HG03439 (cell line): ENCODE measurements around the gene FGFRL1.
"Not testable (repeated sequence)": the region's sequence is repeated elsewhere in the genome, so short reads cannot be mapped to it uniquely, and the experiment has no call there.

Source experiments
- ATAC-seq: cut with Tn5 transposase; IDR thresholded peaks from one replicate; pipeline ENCODE4 v1.9.1; 2021; ENCODE audit warnings: mild to moderate bottlenecking, moderate library complexity; ENCODE audit not compliant: unreplicated experiment

Gene FGFRL1

DNA sequence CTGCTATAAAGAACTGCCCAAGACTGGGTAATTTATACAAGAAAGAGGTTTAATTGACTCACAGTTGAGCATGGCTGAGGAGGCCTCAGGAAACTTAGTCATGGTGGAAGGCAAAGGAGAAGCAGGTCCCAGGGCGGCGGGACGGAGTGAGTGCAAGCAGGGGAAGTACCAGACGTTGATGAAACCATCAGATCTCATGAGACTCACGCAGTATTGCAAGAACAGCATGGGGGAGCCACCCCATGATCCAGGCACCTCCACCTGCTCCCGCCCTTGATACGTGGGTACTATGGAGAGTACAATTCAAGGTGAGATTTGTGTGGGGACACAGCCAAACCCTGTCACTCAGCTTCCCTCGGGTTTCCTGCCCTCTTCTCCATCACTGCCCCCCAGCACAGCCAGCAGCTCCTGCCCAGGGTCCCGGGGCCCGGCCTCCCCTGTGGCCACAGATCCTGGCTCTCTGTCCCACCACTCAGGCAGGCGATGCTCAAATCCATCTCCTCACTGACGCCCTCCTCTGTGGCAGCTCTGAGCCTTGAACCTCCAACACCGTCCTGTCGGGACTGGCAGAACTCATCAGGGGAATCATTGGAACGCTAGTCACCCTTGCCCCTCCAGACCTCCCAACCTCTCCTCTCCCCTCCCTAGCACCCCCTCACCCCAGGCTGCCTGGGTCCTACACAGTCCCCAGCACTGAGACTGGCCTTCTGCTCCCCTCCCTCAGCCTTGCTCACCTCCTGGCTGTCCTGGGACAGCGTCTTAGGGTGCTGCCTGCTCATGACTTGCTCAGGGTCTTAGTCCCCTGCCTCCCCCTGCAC is 37.6 kb downstream of the FGFRL1 start:
- no peak for ATAC-seq

DNA sequence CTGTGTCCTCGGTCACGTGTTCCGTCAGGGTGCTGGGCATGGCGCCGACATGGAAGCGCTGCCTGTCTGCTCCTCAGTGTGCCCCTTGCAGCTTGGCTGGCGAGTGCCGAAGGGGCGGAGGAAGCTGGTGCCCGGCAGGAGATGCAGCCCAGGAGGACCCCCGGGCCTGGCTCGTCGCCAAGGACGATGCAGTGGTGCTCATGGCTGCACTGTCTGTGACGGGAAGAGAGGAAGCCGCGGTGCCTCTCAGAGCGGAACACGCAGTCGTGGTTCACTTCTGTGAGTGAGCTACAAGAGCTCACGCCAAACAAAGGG is 38.1 kb downstream of the FGFRL1 start:
- no peak for ATAC-seq

GRCh38 chr4:1050486-1051213 is 39.2 kb downstream of the FGFRL1 start:
- ATAC-seq: no peak

GRCh38 chr4:1051472-1051871 is 40.0 kb downstream of the FGFRL1 start:
- ATAC-seq: no peak

DNA sequence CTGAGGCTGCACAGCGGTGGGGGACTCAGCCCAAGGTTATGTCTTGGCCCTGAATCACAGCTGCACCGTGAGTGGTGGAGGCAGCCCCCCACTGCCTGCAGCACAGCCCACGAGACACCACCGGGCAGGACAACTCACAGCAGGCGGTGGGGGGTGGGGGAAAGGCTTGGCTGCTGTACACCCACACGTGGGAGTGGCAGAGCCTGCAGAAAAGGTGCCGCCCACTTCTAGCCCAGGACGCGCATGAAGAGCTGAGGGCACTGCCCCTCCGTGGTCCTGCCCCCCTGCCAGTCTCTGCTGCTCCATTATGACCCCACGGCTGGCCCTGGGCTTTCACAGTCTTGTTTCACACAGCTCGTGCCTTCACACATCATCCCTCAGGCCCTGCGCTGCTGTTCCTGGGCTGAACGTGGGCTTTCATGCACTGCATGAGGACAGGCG is 40.8 kb downstream of the FGFRL1 start:
- ATAC-seq: no peak

DNA sequence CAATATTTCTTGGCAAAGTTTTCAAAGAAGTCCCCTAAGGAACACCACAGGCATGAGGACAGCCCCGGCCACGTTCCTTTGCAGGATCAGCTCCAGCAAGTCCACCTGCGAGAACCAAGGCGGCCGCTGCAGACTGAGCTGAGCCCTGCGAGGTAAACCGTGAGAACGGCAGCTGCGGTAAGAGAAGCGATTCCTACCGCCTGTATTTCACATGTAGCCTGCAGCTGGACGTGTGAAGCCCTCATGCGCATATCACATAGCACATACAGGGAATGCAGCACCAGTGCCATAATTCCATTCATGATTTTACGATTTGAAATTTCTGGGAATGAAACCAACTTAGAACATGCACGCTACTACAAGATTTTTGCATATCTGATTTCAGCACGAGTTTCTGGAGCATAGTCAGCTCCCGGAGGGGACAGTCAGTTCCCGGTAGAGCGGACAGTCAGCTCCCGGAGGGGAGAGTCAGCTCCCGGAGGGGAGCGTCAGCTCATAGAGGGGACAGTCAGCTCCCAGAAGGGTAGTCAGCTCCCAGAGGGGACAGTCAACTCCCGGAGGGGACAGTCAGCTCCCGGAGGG is 41.7 kb downstream of the FGFRL1 start:
- no peak for ATAC-seq

GRCh38 chr4:1053891-1054290 is 42.5 kb downstream of the FGFRL1 start:
- ATAC-seq: not testable (repeated sequence)

DNA sequence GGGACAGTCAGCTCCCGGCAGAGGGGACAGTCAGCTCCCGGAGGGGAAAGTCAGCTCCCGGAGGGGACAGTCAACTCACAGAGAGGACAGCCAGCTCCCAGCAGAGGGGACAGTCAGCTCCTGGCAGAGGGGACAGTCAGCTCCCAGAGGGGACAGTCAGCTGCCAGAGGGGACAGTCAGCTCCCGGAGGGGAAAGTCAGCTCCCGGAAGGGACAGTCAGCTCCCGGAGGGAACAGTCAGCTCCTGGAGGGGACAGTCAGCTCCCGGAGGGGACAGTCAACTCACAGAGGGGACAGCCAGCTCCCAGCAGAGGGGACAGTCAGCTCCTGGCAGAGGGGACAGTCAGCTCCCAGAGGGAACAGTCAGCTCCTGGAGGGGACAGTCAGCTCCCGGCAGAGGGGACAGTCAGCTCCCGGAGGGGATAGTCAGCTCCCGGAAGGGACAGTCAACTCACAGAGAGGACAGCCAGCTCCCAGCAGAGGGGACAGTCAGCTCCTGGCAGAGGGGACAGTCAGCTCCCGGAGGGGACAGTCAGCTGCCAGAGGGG is 43.3 kb downstream of the FGFRL1 start:
- ATAC-seq: not testable (repeated sequence)

GRCh38 chr4:1055243-1055701 is 43.8 kb downstream of the FGFRL1 start:
- ATAC-seq: not testable (repeated sequence)

- ATAC-seq: no peak
Observed at GRCh38 chr4:1055721-1056590, 44.5 kb downstream of the FGFRL1 start.

DNA sequence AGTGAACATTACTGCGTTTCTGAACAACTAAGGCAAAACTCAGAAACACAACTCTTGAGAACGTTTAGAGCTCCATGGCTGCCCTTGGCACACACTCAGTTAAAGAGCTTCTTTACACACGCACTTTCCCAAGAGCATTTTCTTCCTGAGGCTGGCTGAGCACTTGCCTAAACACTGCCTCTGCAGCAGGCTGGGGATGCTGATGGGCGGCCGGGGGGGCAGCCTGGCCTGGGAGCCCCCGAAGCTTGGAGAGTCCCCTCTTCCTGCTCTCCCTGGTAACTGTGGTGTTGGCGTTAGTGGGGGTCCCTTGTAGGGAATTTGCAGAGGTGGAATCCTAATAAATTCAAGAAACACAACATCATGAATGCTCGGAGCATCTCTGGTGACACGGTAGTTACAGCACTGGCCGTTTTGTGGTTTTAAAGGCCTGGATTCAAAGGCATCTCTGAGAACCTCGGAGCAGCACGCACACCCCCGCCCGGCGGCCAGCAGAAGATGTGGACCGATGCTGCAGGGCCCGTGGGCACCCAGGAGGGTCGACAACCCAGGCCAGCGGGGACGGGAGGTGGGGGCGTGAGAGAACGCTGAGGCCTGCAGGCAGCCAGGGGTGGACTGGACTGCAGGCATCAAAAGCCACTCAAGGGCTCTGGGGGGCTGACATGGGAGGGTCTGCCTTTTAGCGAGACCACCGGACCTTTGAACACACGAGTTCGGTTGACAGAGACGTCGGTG is 45.4 kb downstream of the FGFRL1 start:
- ATAC-seq: no peak

DNA sequence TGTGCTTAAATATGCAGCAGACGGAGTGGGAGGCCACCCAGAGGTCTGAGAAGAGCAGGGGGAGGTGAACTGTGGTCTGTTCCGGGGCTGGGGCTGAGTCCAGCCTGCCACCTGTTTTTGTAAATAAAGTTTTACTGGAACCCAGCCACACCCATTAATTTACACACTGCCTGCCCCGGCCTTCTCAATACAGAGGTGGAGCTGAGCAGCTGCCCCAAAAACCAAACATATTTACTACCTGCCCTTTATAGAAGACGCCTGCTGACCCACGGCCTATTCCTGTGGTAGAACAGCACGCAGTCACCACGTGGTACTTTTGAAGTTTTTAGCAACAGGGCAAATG is 45.9 kb downstream of the FGFRL1 start:
- no peak for ATAC-seq

DNA sequence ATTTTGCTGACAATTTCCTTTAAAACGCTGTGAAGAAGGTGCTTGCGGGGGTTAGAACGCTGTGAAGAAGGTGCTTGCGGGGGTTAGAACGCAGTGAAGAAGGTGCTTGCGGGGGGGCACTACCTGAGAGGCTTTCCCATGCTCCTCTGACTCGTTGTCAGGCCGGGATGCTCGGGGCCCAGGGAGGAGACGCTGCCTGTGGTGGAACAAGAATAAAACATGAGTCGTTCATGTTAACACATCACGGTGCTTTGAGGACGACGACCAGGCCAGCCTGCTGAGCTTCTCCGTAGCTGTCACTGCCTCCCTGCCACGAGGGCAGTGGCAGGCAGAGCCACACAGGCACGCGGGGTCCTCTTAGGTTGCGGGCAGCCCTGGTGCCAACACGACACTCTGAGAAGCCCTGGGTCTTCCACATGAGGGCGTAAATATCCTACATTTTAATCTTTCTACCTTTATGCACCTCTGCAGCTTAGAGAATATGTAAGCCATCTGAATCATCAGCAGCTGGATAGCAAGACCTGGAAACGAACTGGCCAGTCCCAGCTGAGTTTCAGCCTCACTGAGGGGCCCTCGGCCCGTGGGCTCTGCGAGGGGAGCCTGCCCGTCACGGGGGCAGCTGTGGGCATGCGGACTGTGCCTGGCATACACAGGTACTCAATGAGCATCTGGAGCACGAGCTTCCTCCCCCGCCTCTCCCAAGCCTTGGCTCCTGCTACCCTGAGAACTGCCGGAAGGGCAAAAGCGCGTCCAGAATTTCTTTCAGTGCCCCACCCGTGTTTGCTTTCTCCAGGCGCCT is 47.0 kb downstream of the FGFRL1 start:
- no peak for ATAC-seq

DNA sequence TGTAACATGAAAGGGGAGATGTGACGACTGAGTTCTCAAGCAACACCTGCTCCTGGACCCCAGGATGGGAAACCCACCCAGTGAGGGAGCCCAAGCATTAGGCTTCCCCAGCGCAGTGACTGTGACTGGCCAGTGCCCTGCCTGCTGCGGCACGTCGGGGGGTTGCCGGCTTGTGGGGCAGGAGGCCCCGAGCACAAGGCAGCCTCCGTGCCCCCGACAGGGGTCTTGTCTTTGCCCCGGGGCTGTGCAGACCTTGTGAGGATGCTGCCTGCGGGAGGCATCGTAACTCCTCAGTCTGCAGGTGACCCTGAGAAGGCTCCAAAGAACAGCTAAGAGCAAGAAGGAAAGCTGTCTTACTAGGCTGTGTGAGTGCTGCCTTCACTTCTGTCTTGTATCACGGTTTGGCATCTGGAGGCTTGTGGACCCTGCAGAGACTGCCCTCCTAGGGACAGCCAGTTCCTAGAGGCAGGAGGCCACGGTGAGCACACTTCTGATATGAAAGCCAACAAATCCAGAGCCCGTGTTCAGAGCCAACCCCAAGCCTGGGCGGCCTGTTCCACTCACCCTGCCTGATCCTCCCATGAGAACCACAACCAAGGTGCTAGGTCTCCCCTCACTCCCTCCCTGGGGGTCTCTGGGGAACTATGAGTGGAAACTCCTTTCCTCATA is 47.7 kb downstream of the FGFRL1 start:
- ATAC-seq: no peak

GRCh38 chr4:1060121-1060520 is 48.7 kb downstream of the FGFRL1 start:
- no peak for ATAC-seq

DNA sequence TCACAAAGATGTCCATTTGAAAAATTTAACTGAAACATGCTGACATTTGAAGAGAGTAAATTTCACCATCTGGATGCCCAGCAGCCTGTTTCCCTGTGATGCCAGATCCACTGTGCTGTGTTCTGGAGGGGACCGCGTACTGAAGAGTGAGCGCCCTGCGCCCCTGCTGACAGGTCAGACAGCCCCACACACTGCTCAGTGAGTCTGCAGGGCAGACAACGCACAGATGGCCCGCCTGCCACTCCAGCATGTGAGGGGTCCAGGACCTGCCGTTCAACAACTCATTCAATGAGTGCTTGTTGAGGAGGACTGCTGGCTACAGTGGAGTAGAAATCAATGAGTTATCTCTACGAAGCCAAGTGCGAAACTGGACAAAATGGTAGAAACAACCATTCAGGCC is 49.2 kb downstream of the FGFRL1 start:
- ATAC-seq: no peak

GRCh38 chr4:1061056-1061700 is 49.8 kb downstream of the FGFRL1 start:
- ATAC-seq: no peak

DNA sequence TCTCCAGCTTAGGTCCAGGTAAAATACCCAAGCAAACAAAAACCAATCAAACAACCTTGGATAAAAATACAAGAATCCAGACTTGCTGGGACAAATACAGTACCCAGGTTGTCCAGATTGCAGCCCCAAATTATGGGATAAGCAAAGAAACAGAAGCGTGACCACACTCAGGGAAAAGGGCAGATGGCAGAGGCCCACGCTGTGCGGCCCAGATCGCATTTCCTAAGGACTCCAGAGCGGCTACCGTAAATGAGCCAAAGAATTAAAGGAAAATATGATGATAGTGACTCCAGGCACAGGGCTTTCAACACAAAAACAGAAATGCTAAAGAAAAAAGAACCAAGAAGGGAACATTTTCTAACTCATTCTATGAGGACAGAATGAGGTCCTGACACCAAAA is 50.3 kb downstream of the FGFRL1 start:
- no peak for ATAC-seq
